A673 (cell line): ENCODE data around the gene BEST3. TPM values are rescaled to one million over a fixed set of nuclear protein-coding genes. Genes with fewer than 3 reads are reported as not detected.

Experiments
- BruUV-seq: library from RNA; stranded (reverse); fragments of 400-500 nt; replicated peaks from 2 replicates; lab custom pipeline; 2021; lab: Mats Ljungman, UMichigan
- CTCF ChIA-PET: fragments of 300-600 bp; sonication (Branson Sonifier 250); formaldehyde crosslinking; loops from one replicate; lab custom pipeline; 2022; ENCODE audit warnings: antibody characterized with exemption; lab: Charles Lee
- POLR2A ChIA-PET: fragments of 300-600 bp; sonication (Branson Sonifier 250); formaldehyde crosslinking; loops from one replicate; lab custom pipeline; 2022; ENCODE audit warnings: antibody characterized with exemption; ENCODE audit not compliant: low non-redundant PET; lab: Charles Lee
- DNase-seq: peaks from one replicate; pipeline ENCODE4 v3.0.0-alpha.2; 2015; ENCODE audit warnings: low spot score
- H3K27ac ChIP-seq: fragments of 200-600 bp; sonication (generic); 2 replicates; pipeline ENCODE4 v1.5.1; 2016; ENCODE audit warnings: mixed run types, low read depth, mild to moderate bottlenecking, mixed read lengths, antibody characterized with exemption, low read length; ENCODE audit not compliant: poor library complexity, severe bottlenecking
- H3K27me3 ChIP-seq: fragments of 200-600 bp; sonication (generic); replicated peaks from 2 replicates; pipeline ENCODE4 v1.6.1; 2017; ENCODE audit warnings: mixed run types, low read depth, mild to moderate bottlenecking, mixed read lengths, antibody characterized with exemption, low read length; ENCODE audit not compliant: insufficient read depth, poor library complexity
- H3K36me3 ChIP-seq: fragments of 200-600 bp; sonication (generic); 2 replicates; pipeline ENCODE4 v1.6.1; 2016; ENCODE audit warnings: mixed run types, mild to moderate bottlenecking, mixed read lengths, antibody characterized with exemption, low read length; ENCODE audit not compliant: insufficient read depth, poor library complexity, severe bottlenecking
- H3K4me1 ChIP-seq: fragments of 200-600 bp; sonication (generic); 2 replicates; pipeline ENCODE4 v1.6.1; 2017; ENCODE audit warnings: mixed run types, mild to moderate bottlenecking, mixed read lengths, antibody characterized with exemption, low read length; ENCODE audit not compliant: insufficient read depth, poor library complexity, severe bottlenecking
- H3K4me3 ChIP-seq: fragments of 200-600 bp; sonication (generic); 2 replicates; pipeline ENCODE4 v1.5.1; 2016; ENCODE audit warnings: low read depth, mixed run types, mild to moderate bottlenecking, mixed read lengths, low read length; ENCODE audit not compliant: poor library complexity, severe bottlenecking
- H3K9me3 ChIP-seq: fragments of 200-600 bp; sonication (generic); 2 replicates; pipeline ENCODE4 v1.6.1; 2016; ENCODE audit warnings: mixed run types, low read depth, mild to moderate bottlenecking, mixed read lengths, antibody characterized with exemption, low read length; ENCODE audit not compliant: poor library complexity, severe bottlenecking
- EZH2 ChIP-seq: fragments of 200-600 bp; sonication (generic); IDR thresholded peaks from 2 replicates; pipeline ENCODE4 v1.6.1; 2017; ENCODE audit warnings: borderline replicate concordance, low read depth, mild to moderate bottlenecking, mixed read lengths, antibody characterized with exemption, low read length; ENCODE audit not compliant: poor library complexity, severe bottlenecking
- intact Hi-C: fragments of 100-400 bp; cut with micrococcal nuclease; formaldehyde crosslinking; loops from one replicate; pipeline ENCODE4 v1.10.0; 2022; ENCODE audit not compliant: unreplicated experiment
- total RNA-seq: library from RNA; stranded (reverse); gene quantifications from 2 replicates; pipeline ENCODE4 v1.2.3, GENCODE V29; 2021
- TF ChIP-seq, protein P1 (sequence below): fragments of 300-800, 200-600 bp; sonication (generic); conservative IDR thresholded peaks from 2 replicates; pipeline ENCODE4 v1.5.1; 2017; ENCODE audit warnings: low read depth, mild to moderate bottlenecking, antibody characterized with exemption, low read length, moderate library complexity, mixed read lengths

The BEST3 gene
- total RNA-seq, 1 experiment from 2014 or later: 0.69 TPM

DNA sequence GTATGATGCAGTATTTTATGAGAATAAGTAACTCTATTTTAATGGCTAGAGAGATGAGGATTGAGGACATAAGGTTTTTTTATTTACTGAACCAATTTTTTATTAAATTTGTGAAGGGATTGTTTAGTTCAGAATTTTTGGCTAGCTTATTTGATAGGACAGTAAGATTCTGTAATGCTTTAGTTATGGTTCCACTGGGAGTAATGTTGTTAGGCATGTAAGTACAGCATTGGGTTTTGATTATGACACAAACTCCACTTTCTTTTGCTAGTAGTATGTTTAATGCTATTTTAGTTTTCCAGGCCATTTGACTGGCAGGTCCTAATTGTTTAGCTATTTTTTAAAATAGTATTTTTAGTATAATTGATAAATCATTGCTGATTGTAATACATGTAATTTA, 54.6 kb downstream of the BEST3 start:
- H3K36me3 ChIP-seq: no peaks in the 10 kb centered on the region
- no peak for TF ChIP-seq EZH2
- TF ChIP-seq, protein P1, sequence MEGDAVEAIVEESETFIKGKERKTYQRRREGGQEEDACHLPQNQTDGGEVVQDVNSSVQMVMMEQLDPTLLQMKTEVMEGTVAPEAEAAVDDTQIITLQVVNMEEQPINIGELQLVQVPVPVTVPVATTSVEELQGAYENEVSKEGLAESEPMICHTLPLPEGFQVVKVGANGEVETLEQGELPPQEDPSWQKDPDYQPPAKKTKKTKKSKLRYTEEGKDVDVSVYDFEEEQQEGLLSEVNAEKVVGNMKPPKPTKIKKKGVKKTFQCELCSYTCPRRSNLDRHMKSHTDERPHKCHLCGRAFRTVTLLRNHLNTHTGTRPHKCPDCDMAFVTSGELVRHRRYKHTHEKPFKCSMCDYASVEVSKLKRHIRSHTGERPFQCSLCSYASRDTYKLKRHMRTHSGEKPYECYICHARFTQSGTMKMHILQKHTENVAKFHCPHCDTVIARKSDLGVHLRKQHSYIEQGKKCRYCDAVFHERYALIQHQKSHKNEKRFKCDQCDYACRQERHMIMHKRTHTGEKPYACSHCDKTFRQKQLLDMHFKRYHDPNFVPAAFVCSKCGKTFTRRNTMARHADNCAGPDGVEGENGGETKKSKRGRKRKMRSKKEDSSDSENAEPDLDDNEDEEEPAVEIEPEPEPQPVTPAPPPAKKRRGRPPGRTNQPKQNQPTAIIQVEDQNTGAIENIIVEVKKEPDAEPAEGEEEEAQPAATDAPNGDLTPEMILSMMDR: no peak

DNA sequence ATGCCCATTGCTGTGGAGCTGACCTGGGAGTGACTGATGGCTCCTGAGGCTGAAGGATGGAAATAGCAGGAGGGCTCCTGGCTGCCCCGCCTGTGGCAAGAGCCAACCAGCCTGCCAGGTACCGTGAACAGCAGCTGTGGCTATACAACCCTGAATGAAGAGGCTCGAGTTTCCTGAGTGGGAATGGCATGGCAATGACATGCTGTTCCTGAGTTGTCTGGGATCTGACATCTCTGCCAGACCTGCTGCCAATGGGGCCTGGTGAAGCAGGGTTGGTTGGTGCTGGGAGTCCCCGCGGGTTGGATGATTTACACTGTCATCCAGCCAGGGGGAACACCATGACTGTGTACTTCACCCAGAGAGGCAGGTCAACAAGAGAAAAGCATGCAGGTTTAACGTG, 56.6 kb downstream of the BEST3 start:
- TF ChIP-seq EZH2: no peak
- TF ChIP-seq, protein P1: no peak
- intact Hi-C loops: no loop called here
- no peak for DNase-seq
- ChIA-PET POLR2A (no interaction called here), CTCF (no interaction called here)
- H3K36me3 ChIP-seq: no peaks in the 10 kb centered on the region
- H3K9me3 ChIP-seq: no peaks in the 10 kb centered on the region
- H3K27me3 ChIP-seq: no peaks in the 10 kb centered on the region
- no peaks in the 10 kb centered on the region for H3K4me1 ChIP-seq
- H3K27ac ChIP-seq: no peak overlapping the region
- H3K4me3 ChIP-seq: no peak overlapping the region
- BruUV-seq: no TSS peak

More for the DNA sequence above, 54.6 kb downstream of the BEST3 start:
- ChIA-PET CTCF (no interaction called here), POLR2A (no interaction called here)
- no TSS peak for BruUV-seq
- intact Hi-C loops: no loop called here
- no peak overlapping the region for H3K27ac ChIP-seq
- H3K4me1 ChIP-seq: no peaks in the 10 kb centered on the region
- no peak for DNase-seq
- no peaks in the 10 kb centered on the region for H3K9me3 ChIP-seq
- H3K4me3 ChIP-seq: no peak overlapping the region
- no peaks in the 10 kb centered on the region for H3K27me3 ChIP-seq

DNA sequence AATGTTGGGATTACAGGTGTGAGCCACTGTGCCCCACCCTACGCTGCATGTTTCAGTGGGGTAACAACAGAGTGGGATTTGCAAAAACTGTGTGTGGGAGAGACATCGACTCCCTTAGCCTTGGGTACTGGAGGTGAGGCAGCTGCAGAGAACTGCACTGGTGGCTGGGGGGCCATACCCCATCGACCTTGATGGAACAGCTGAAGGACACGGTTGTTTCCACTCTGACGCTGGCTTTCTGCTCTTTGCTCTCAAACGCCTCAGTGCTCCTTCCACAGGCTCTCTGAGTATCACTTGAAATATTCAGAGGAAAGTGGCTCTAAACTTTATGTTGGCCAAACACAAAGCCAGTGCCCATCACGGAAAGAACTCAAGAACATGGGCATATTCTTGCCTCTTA, 57.6 kb downstream of the BEST3 start:
- Histone ChIP-seq H3K4me1 (no peaks in the 10 kb centered on the region), H3K27me3 (no peaks in the 10 kb centered on the region), H3K36me3 (no peaks in the 10 kb centered on the region), H3K4me3 (no peak overlapping the region), H3K27ac (no peak overlapping the region), H3K9me3 (no peaks in the 10 kb centered on the region)
- ChIA-PET CTCF (no interaction called here), POLR2A (no interaction called here)
- no peak for TF ChIP-seq EZH2
- TF ChIP-seq, protein P1: no peak
- DNase-seq: no peak
- intact Hi-C loops: no loop called here
- BruUV-seq: no TSS peak
